ENCODE results near the gene MYO1D.
A peak's percentile ranks its signal among the peaks of the same experiment; 100 is the strongest.

Gene MYO1D

DNA sequence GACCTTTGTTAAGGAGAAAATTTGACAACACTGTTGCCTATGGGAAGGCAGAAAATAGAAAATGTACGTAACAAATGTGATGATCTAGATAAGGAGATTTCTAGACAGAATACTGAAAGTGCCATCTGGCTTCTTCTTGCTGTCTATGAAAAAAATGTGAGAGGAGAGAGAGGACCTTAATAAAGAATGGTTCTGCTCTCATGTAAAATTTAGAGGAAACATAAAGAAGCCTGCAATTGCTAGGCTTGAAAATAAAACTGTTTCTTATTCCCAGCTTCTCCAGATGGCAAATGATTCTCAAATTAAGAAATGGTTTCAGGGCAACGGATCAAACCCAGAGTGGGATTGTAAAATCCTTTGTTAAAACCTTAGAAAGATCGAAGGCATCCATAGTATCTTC is 261.6 kb downstream of the MYO1D start:
- no peak for DNase-seq

DNA sequence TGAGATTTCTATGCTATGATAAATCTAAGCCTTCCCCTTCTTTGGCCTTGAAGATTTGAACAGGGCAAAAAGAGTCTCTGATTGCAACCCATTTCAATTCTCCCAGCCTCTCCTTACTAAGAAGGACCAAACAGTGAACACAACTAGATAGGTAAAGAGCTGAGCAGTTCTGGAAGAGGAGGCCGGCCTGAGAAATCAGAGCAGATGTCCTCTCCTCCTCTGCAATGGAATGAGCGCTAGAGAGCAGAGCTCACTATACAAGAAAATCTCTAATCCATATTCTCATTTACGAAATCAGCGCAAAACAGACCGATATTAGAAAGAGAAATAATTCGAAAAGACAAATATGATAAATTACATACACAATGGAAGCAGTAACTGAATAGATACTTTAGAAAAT is 266.0 kb downstream of the MYO1D start:
- DNase-seq, result no peak

DNA sequence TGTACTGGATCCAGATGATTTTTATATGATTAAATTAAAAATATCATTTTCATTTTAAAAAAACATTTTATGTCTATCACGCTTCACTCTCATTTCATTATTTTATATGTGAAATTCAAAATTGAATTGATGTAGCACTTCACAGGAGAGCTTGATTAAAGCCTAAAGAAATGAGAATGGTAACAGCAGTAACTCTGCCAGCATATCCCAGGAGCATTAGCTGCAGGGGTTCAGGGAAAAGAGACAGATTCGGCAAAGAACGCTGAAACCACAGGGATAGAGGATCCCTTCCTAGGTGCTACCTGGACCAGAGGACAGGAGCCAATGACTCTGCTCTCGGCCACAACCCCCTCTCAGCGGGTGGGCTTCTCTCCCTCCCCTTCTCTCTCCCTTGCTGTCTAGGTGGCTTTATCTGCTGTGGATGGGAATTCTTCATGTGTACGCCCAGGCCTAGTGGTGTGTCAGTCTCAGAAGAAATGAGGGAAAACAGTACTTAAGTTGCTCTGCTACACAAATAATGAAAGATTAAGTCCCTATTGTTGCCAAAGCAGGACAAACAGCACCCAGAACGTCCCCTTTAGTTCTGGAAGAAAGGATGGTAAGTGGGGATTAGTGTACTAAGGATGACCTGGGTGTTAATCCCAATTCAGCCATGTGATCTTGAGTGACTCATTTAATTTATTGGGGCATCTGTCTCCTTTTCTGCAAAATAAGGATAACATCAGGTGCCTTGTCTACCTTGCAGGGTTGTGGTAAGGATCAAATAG is 266.9 kb downstream of the MYO1D start:
- DNase-seq, result no peak

DNA sequence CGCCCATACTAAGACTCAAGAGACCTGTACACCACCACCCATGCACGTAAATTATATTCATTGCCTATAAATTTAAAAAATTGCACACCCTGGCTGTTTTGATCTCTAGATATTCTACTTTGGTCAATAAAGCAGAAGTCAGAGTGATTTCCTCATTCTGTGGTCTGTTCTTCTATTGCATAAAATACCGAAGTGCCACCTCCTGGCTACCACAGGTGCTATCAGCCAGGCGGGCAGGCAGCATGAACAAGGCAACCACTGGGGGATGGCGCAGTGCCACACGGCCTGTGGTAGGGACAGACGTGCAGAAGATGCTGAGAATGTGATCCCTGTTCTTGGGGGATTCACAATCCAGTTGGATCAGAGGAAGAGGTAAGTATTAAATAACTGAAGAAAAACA is 267.8 kb downstream of the MYO1D start:
- peak; percentile 52 to 58 (median 58) for DNase-seq

DNA sequence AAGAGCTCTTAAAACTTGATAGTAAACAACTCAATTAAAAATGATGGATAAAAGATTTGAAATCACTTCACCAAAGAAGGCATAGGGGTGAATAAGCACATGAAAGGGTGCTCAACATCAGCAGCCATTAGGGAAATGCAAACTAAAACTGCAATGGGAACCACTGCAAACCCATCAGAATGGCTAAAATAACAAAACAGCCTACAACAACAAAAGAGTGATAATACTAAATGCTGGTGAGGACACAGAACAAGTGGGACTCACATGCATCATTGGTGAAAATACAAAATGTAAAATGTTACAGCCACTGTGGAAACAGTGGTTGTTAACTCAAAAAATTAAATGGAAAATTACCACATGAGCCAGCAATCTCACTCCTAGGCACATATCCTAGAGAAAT is 268.7 kb downstream of the MYO1D start:
- DNase-seq, result no peak

DNA sequence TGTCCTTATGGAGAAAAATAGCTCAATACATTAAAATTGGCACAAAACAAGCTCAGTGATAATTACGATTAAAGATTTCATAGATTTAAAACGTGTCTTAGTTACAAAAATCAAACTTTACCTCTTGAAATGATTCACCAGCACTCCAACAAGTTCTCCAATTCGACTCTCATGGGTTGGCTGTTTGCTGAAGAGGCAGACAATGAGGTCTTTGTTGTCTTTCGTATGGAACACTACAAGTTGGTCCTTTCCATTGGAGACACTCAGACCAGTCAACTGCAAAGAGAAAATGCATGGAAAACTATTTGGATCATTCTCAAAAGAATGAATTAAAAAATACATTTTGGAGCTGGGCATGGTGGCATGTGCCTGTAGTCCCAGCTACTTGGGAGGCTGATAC is 272.0 kb downstream of the MYO1D start:
- no peak for DNase-seq

DNA sequence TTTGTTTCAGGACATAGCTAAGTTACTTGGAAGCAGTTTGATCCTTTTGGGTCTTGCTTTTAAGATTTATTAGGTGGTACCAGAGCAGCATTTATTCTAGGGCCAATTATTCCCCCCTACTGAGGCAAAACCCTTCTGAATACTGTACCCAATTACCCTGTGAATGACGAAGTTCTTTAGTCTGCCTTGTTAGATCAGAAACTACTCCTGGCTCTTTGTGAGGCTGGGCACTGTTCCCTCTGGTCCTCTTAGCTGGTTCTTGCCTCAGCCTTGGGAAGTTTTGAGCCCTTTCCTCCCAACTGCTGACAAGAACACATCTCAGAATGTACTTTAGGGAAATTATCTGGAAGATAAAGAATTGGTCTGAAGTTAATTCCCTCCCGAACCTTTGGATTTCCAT is 274.5 kb downstream of the MYO1D start:
- DNase-seq, result no peak

DNA sequence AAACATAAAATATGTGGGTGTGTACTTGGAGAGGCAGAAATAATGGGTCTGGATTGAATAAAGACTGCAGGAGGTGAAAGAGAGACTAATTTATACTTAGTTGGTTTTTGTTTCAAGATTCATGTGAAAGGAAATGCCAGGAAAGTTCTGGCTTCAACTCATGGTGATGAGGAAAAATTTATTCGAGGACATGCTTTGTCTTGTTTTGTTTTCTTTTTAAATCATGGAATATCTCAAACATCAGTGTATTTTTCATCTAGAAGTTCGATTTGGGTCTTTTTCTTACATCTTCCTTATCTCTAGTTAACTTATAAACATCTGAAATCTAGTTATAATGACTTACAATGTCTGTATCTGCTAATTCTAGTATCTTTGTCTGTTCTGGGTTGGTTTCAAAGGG is 275.1 kb downstream of the MYO1D start:
- peak in 1 of 3 donors; percentile 14 for DNase-seq

DNA sequence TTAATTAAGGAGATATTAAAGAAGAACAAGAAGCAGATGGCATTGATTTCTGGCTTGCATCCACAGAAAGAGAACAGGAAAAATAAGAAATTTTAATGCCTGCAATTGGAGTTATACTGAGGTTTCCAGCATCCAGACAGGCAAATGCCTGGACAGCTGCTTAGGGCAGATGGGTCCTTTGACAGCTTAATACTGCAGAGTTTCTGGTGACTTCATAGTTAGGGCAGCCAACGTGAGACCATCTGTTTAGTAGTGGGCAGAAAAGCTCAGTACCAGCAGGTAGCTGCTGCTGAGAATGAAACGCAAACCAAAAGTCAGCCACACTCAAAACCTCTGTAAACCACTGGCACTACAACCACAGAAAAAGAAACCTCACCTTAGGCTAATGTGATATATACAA is 280.3 kb downstream of the MYO1D start:
- no peak for DNase-seq

DNA sequence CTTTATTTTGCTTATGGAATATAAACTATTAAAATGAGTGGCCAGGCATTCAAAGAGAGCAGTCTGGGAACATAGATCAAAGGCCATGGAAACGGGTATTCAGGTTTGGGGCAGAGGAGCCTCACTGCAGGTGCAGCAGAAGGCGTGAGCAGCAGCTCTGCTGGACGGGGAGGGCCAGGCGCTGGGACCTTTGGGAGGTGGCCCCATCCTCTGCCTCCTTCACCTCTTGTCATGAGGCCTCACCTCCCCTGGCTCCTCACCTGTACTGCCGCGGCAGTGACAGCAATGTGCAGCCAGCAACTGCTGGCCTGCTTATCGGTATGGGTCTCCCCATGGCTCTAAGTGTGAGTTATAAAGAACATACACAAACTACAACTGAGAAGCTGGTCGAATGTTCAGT is 280.7 kb downstream of the MYO1D start:
- no peak for DNase-seq

DNA sequence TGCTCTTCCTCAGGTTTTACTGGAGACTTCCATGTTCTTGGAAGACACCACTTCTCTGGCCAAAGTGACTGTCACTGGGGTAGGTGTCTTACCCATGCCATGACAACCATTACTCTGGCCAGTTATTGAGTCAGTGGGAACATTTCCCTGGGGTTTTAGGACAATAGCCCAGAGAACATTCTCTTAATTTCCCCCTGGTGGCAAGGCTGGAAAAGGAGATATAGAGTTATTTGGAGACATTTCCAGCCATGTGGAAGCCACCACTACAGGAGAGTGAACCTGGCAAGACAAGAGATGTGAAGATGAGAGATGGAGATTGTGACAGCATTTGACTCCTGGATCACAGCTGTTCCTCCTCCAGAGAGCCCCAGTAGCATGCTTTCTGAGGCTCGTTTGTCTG is 283.9 kb downstream of the MYO1D start:
- peak in 1 of 3 donors; percentile 1 for DNase-seq

DNA sequence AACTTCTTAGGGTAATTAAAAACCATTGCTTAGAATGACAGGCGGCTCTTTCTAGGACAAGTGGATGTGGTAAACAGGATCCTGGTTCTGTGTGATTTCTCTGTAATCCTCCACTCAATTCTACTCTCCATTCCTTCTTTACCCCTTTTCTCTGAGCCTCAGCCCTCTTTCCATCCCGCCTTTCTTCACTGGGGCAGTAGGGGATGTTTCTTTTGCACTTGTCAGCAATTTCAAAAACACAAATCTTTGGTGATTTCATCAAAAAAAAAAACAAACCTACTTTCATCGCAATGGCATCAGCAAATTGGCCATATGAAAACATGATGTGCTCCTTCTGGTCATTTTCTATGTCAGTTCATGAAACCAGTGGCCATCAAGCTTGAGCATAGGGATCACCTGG is 285.5 kb downstream of the MYO1D start:
- DNase-seq, result no peak

DNA sequence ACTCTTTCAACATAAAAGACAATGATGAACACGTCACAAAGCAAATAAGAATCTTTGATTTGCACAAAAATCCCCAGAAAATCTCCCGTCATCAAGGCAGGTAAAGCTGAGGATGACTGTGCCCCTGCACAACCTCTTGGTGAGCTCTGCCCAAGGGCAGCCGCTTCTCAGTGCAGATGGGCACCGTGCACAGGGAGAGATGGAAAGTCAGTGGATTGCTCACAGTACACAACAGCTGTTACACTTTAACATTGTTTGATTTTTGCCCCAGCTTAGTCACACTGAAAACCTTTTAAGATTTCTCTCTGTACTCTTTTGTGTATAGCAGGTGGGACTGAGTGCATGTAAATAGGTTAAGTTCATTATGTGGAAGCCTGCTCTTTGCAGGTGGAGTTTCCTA is 285.9 kb downstream of the MYO1D start:
- DNase-seq, result no peak

DNA sequence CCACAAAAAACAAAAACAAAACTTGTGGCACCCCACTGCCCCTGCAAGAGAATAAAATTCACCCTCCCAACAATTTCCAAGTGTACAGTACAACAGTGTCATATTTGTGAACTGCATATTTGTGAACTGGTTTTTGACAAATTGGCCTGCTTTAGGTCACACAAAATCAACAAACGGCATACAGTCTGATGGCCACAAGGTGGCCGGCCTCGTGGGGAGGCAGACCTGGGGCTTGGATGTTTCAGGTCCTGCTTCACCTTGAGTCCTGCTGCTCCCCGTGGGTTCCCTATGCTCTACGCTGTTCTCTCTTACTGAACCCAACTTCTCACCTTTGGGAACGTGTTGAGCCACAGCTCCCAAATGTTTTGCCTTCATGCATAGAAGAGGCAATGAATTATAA is 287.9 kb downstream of the MYO1D start:
- peak in 1 of 3 donors; percentile 13 for DNase-seq

DNA sequence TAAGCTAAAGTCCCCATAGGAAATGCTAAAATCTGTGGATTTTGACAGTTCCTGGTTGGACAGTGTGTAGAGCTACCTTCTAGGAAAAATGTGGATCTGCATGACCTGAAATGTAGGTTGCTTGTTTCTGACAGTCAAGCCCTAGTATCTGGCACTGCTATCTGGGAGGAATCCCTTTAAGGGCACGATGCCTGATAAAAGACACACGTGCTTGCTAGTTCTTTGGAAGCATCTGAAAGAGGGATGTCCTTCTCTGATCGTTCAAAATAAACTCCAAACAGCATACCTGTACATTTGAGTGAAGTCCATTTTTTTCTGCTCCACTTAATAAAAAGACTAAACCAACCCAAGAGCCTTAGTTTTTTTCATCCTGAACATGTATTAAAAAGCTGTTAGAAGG is 288.8 kb downstream of the MYO1D start:
- no peak for DNase-seq

DNA sequence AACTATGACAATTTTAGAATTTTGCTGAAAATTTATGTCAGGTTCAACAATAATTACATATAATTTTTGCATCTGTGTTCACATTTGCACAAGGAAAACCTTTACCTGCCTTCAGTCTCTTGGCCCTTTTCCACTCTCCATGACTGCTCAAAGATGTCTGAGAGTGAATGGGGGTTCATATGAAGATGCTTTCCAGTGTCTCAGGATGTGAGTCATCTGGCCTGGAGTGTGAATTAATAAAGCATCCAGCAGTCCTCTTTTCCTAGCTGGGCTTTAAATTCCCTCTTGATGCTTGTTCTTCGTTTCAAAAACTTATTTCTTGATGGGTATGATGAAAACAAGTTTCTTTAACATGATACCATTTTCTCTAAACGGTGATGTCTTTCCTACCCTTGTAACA is 290.3 kb downstream of the MYO1D start:
- DNase-seq, result no peak

DNA sequence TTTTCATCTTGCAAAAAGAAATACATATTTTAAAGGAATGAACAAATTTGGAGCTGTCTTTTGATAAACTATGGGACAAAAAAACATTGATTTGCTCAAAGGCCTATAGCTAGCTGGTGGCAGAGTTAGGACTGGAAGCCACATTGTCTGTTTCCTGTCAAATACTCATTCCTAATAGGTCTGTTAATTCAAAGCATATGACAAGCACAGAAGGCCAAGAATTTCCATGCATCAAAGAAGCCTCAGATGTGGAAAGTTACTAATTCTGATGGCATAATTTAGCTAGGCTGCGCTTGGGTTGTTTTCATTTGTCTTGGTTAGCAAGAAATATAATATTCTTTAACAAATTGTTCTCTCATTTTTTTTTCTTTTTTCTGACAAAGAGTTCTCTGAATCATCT is 292.1 kb downstream of the MYO1D start:
- DNase-seq, result no peak

DNA sequence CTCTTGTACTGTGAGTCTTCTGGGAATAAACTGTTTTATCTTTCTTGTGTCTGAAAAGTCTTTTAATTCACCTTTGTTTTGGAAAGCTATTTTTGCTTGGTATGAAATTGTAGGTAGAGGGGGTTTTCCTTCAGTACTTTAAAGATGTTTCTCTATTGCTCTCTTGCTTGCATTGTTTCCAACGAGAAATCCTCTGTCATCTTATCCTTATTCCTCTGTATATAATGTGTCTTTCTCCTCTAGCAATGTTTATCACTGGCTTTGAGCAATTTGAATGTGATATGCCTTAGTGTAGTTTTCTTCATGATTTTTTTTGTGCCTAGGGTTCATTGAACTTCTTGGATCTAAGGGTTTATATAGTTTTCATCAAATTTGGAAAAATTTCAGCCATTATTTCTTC is 293.9 kb downstream of the MYO1D start:
- no peak for DNase-seq

DNA sequence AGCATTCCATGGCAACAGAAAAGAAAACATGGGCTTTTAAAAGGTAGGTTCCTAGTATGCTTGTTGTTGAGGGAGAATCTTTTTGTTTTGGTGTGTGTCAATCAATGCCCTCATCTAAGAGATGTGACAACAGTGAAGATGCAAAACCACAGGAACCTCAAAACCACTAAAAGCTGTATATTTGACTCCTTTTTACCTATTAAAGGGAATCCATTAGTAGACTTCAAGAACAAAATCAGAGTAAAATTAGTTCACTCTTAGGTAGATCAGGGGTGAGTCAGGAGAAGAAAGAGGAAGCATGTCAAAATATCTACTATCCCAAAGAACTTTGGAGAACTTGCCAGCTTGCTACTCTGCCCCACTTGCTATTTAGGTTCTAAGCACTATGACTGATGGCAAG is 301.1 kb downstream of the MYO1D start:
- peak in 1 of 3 donors; percentile 38 for DNase-seq

DNA sequence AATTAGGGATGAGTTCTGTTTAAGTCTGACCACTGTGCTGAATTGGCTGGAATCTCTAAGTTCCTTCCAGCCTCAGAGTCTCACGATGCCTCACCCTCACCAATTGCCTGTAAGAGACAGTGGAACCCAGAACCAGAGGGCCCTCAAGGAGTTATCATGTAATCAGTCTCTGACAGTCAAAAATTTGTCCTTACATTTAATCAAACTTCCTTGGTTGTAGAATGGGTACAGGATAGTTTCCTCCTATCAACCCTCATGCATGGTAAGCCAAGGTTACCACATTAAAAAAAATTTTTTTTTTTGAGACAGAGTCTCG is 306.9 kb downstream of the MYO1D start:
- DNase-seq, result no peak

DNA sequence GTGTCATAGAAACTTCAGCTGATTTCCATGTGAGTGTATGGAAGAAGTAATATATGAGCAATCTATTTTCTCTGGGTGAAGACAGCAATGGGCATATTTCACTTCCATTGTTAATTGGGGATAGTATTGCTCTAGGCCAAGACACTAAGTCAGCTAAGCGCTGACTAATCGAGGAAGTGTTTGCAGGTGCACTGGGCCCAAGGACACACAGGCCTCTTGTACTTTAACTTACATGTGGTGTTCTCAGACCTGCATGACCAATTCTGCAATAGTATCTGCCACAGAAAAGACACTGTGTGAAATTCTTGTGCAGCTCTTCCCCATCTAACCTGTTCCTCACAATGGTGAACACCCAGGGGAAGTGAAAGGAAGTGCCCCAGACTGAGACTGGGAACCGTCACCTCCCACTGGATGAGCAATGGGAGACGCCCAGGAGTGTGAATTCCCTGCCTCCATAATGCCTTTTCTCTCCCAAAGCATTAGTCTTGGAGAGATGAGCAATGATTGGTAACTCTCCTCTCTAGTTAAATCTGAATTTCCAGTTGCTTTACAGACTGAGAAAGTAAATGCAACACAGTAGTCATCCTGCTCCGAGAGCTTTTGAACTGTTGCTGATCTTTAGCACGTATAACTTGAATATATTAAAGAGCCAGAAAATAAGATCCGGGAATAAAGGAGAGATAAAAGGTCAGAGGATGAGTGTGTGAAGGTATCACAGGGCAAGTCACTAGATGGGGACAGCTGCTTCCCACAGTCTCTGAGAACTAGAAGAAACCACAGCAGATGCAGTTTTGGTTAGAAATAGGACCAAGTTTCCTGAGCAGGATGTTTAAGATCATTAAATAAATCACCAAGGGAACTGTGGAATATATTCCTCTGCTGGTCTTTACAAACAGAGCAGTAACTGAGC is 307.5 kb downstream of the MYO1D start:
- peak; percentile 31 to 57 (median 47) for DNase-seq

DNA sequence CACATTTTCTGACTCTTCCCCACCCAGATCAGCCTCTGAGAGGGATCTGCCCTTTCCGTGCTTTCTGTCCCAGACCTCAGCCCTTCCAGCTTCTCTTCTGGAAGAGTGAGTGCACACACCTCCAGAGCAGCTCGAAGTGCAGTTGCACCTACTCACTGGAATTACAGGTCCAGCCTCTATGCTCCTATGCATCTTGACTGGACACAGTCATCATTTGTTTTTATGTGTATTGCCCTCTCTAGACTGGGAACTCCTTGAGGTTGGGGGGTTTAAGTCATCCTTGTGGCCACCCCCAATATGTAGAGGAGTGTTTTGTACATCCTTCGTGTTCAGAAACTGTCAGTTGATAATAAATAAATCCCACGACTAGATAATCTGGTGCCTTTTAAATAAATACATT is 308.2 kb downstream of the MYO1D start:
- no peak for DNase-seq

DNA sequence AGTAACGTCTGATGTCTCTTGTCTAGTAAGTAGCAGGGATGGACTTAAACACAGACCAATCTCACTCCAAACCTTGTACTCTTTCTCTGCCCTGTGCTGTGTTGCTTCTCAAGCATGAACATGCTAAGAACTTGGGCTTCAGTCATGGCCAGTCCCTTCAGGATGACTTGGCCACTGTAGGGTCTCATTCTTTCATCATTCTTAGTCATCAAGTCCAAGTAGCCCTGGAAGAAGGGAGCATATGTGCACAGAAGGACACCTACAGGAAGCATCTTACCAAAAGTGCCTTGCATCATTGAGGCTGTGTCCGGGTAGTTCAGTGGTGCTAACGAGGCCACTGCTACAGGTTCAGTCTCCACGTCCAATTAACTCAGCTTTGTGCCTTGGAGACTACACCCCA is 309.4 kb downstream of the MYO1D start:
- DNase-seq, result no peak

DNA sequence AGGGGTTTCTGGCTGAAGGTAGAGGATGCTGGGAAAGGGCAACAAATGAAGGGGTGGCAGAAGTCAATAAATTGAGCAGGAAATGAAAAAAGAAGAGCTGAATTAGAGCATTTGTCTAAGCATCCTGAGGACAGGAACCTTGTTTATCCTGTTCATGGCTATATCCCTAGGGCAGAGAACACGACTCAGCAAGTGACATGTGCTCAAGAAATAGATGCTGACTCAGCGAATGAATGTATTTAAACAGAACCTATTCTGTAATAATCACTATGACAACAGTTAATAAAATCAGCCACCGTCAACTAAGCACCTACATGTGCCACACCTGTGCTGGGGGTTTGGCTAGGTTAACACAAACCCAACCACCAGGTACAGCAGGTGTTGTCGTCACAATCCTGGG is 309.8 kb downstream of the MYO1D start:
- no peak for DNase-seq

DNA sequence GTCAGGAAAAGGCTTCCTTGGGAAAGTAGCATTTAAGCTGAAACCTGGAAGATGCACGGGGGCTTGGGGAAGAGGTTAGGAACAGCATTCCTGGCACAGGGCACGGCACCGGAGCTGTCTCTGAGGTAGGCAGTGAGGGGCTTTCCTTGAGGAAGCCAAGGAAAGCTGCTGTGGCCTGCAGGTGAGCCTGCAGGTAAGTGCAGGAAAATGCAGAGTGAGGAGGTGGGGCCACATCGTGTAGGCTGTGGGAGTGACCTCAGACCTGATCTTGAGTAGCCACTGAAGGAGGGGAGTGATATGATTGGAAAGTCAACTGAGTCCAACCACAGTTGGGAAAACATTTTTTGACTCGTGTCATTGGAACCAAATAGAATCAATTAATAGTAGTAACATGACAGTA is 310.6 kb downstream of the MYO1D start:
- no peak for DNase-seq

Measured in suppressor macrophage treated with lipopolysaccharide for 1 hour (primary cell).